GM12878 (cell line): Measurements from ENCODE around the gene GBA2. TPM values are rescaled to one million over a fixed set of nuclear protein-coding genes. Genes with fewer than 3 reads are reported as not detected.
A peak's percentile ranks its signal among the peaks of the same experiment; 100 is the strongest.

Source experiments
- ATAC-seq: fragments of 200-7000 bp; cut with Tn5 transposase; 3 replicates; pipeline ENCODE4 v1.9.1; 2020; ENCODE audit warnings: mild to moderate bottlenecking, moderate library complexity
- BruUV-seq: library from RNA; stranded (reverse); fragments of 400-500 nt; replicated peaks from 2 replicates; lab custom pipeline; 2021; lab: Mats Ljungman, UMichigan
- CTCF ChIA-PET: fragments of 300-600 bp; sonication (Branson Sonifier 250); formaldehyde crosslinking; extraction: SDS; loops from one replicate; lab custom pipeline; 2021; ENCODE audit warnings: inconsistent platforms; lab: Yijun Ruan, JAX
- POLR2A ChIA-PET: fragments of 350-600 bp; formaldehyde crosslinking; extraction: SDS; loops from one replicate; lab custom pipeline; 2021; ENCODE audit warnings: inconsistent platforms; lab: Charles Lee
- RAD21 ChIA-PET: fragments of 300-600 bp; sonication (Branson Sonifier 250); formaldehyde crosslinking; loops from one replicate; lab custom pipeline; 2023; ENCODE audit warnings: antibody characterized with exemption; ENCODE audit not compliant: unreplicated experiment; lab: Charles Lee
- SMC1A ChIA-PET: fragments of 300-600 bp; sonication (Branson Sonifier 250); formaldehyde crosslinking; loops from one replicate; lab custom pipeline; 2023; ENCODE audit not compliant: unreplicated experiment, uncharacterized antibody; lab: Charles Lee
- DNase-seq: peaks from one replicate; pipeline ENCODE4 v3.0.0-alpha.2; 2011; ENCODE audit warnings: low read depth, low spot score
- FAIRE-seq: peaks from 3 replicates; lab custom pipeline; 2011; peaks lifted over from hg19 to GRCh38; lab: Jason Lieb, UNC
- H2AFZ ChIP-seq: 2 replicates; pipeline ENCODE4 v1.6.0; 2011; ENCODE audit warnings: low read depth, low read length, control low read depth; ENCODE audit not compliant: control insufficient read depth
- H3K27ac ChIP-seq: 2 replicates; pipeline ENCODE4 v1.5.1; 2011; ENCODE audit warnings: control low read depth; ENCODE audit not compliant: control insufficient read depth, insufficient read depth
- H3K27me3 ChIP-seq, 2 experiments: replicated peaks in 1 of 2; 2 replicates each; pipeline versions ENCODE4 v1.6.0 to v1.6.1; 2011; ENCODE audit warnings: low read length in 1 of 2; ENCODE audit not compliant: control insufficient read depth in 2 of 2, insufficient read depth in 2 of 2
- H3K36me3 ChIP-seq, 2 experiments: 2 replicates each; pipeline ENCODE4 v1.5.1; 2011; ENCODE audit warnings: low read length in 1 of 2; ENCODE audit not compliant: control insufficient read depth in 2 of 2, insufficient read depth in 2 of 2
- H3K4me1 ChIP-seq: 2 replicates; pipeline ENCODE4 v1.6.1; 2011; ENCODE audit warnings: mild to moderate bottlenecking, low read length, moderate library complexity, mixed read lengths; ENCODE audit not compliant: control insufficient read depth, insufficient read depth
- H3K4me2 ChIP-seq: 2 replicates; pipeline ENCODE4 v1.6.0; 2011; ENCODE audit warnings: control low read depth; ENCODE audit not compliant: control insufficient read depth, insufficient read depth
- H3K4me3 ChIP-seq: fragments of 200-600 bp; sonication (generic); 2 replicates; pipeline ENCODE4 v1.5.1; 2016
- H3K79me2 ChIP-seq: 2 replicates; pipeline ENCODE4 v1.6.0; 2011; ENCODE audit warnings: low read length; ENCODE audit not compliant: control insufficient read depth, insufficient read depth
- H3K9ac ChIP-seq: 2 replicates; pipeline ENCODE4 v1.8.0; 2011; ENCODE audit warnings: low read length, control low read depth, mixed read lengths; ENCODE audit not compliant: control insufficient read depth, insufficient read depth
- H3K9me3 ChIP-seq: replicated peaks from 3 replicates; pipeline ENCODE4 v1.5.1; 2011; ENCODE audit warnings: mild to moderate bottlenecking, low read length; ENCODE audit not compliant: control insufficient read depth, insufficient read depth
- H4K20me1 ChIP-seq: 2 replicates; pipeline ENCODE4 v1.6.0; 2011; ENCODE audit not compliant: control insufficient read depth, insufficient read depth
- CUX1 ChIP-seq: IDR thresholded peaks from 2 replicates; pipeline ENCODE4 v1.6.1; 2012; ENCODE audit warnings: improper control_type of control experiment, low read depth, low read length; ENCODE audit not compliant: insufficient replicate concordance
- NKRF ChIP-seq: fragments of 450-650 bp; conservative IDR thresholded peaks from 2 replicates; pipeline ENCODE4 v1.6.1; 2017; ENCODE audit warnings: mild to moderate bottlenecking, moderate library complexity
- POLR2AphosphoS5 ChIP-seq: IDR thresholded peaks from 2 replicates; pipeline ENCODE4 v1.6.1; 2011; ENCODE audit warnings: mild to moderate bottlenecking, low read length, inconsistent platforms
- WGBS: methylation state at CpG from one replicate; pipeline ENCODE4 v1.1.6; 2016; ENCODE audit warnings: low lambda C conversion rate; ENCODE audit not compliant: insufficient replicate concordance, insufficient coverage; ENCODE audit errors: missing lambda C conversion rate; 5-methylcytosine and 5-hydroxymethylcytosine counted together
- in situ Hi-C: fragments of 300-500 bp; cut with MboI; formaldehyde crosslinking; loops from 9 replicates; pipeline ENCODE4 v1.14.3; 2018; ENCODE audit warnings: mixed read lengths
- intact Hi-C: fragments of 100-400 bp; cut with micrococcal nuclease; formaldehyde crosslinking; loops from one replicate; pipeline ENCODE4 v1.14.2; 2022; ENCODE audit not compliant: unreplicated experiment
- polyA plus RNA-seq, 11 experiments: library from polyadenylated mRNA; depleted of rRNA in 4 of 11; unstranded in 6 of 11; stranded (reverse) in 5 of 11; fragments of >200 nt; fragmentation: Nextera tagmentation in 4 of 11; fragmentation: Illumina TruSeq in 1 of 11; extraction: Ambion mirVana in 4 of 11; extraction: Trizol in 1 of 11; gene quantifications; 1 replicate in 1 of 11; 2 replicates in 10 of 11; pipeline versions ENCODE4 v1.2.1 to v1.2.3, GENCODE V29; 2011 to 2016; ENCODE audit warnings: inconsistent platforms in 2 of 11, missing spikeins in 2 of 11, low read depth in 1 of 11
- total RNA-seq, 4 experiments: library from RNA; depleted of rRNA in 3 of 4; stranded (reverse); fragments of >200 nt in 3 of 4; fragmentation: Illumina TruSeq in 1 of 4; extraction: Trizol in 1 of 4; gene quantifications; 2 replicates each; pipeline versions ENCODE4 v1.2.1 to v1.2.3, GENCODE V29; 2013 to 2021

GBA2 gene
- total and polyA plus RNA-seq, 10 of the 15 experiments (the other 5 are each of a cell fraction or from before 2014, with no cell fraction given): 15.3 to 45.1 (median 29.1) TPM

GRCh38 chr9:35730486-35730854 lies 18.6 kb downstream of the GBA2 start:
- no peak for FAIRE-seq
- BruUV-seq: no TSS peak
- Histone ChIP-seq H3K27me3 (no peaks in the 10 kb centered on the region), H3K9me3 (no peaks in the 10 kb centered on the region), H3K4me1 (peaks cover 23% of the 10 kb centered on the region), H2AFZ (no peak overlapping the region), H3K36me3 (peaks cover 2 to 3% of the 10 kb centered on the region in 2 experiments; a peak in 3 of 4 replicates), H3K9ac (peak overlapping the region; percentile 90), H3K4me2 (peak overlapping the region; percentile 99), H3K27ac (peak overlapping the region; percentile 92)
- WGBS: 25% methylated on average over 2 of the region's 2 CpGs
- ChIA-PET POLR2A (interaction anchor here (0.7 to 8.1 kb wide), 10 partner anchors 10 to 125 kb away, joined by 3 to 163 read pairs (median 10); partner anchors contain the start of genes ARHGEF39, CCDC107, GBA2 and RGP1), SMC1A (interaction anchor here (0.9 to 8.0 kb wide), 12 partner anchors 12 to 118 kb away, joined by 3 to 145 read pairs (median 6); partner anchors contain the start of genes ARHGEF39, CCDC107, CD72 and GBA2), CTCF (interaction anchor here (0.6 to 9.5 kb wide), 14 partner anchors 9 to 127 kb away, joined by 3 to 183 read pairs (median 10); partner anchors contain the start of genes ARHGEF39, CCDC107, GBA2 and HINT2)
- TF ChIP-seq NKRF: 0 out of 2 replicates have a peak, but pooled peaks have one; percentile 11
- TF ChIP-seq POLR2AphosphoS5: 0 out of 2 replicates have a peak, but pooled peaks have one; percentile 22
- TF ChIP-seq CUX1: no peak
- TF ChIP-seq, all 136 proteins: peak for 2
- Histone ChIP-seq H3K79me2 (peaks cover 73% of the 10 kb centered on the region), H4K20me1 (no peaks in the 10 kb centered on the region), H3K4me3 (peak overlapping the region; percentile 93)
- no peak for DNase-seq
- RAD21 ChIA-PET: interaction anchor here (1.3 to 8.6 kb wide), 6 partner anchors 17 to 112 kb away, joined by 4 to 133 read pairs (median 28); partner anchors contain the start of genes CCDC107, CD72, GBA2 and HINT2
- no peak for ATAC-seq
- intact Hi-C loops: loop anchor here (10.0 kb wide), 1 partner anchor 616 kb away; the partner anchor contains the start of gene ATOSB
- in situ Hi-C loops: loop anchor here (10.0 kb wide), 1 partner anchor 626 kb away; the partner anchor contains the start of gene STOML2
